Upper lobe of left lung (tissue), 6 donors: Measurements from ENCODE around the gene RCOR2. TPM values are rescaled to one million over a fixed set of nuclear protein-coding genes. Genes with fewer than 3 reads are reported as not detected.
A peak's percentile ranks its signal among the peaks of the same experiment; 100 is the strongest.

Experiments used
- ATAC-seq, 2 donors: fragments of 200-7000 bp; cut with Tn5 transposase; one replicate each; pipeline ENCODE4 v1.9.1; 2022; ENCODE audit warnings: mild to moderate bottlenecking in 2 of 2, moderate library complexity in 2 of 2; ENCODE audit not compliant: low FRiP score in 2 of 2
- DNase-seq, 2 donors: peaks; one replicate each; pipeline ENCODE4 v3.0.0-alpha.2; 2019 to 2020
- H3K27ac ChIP-seq, 4 donors: fragments of 200-600 bp; sonication (generic); one replicate each; pipeline ENCODE4 v1.5.1; 2016 to 2019
- H3K27me3 ChIP-seq, 4 donors: fragments of 200-600 bp; sonication (generic); one replicate each; pipeline ENCODE4 v1.5.1; 2017 to 2019
- H3K36me3 ChIP-seq, 4 donors: fragments of 200-600 bp; sonication (generic); one replicate each; pipeline ENCODE4 v1.5.1; 2016 to 2019
- H3K4me1 ChIP-seq, 4 donors: fragments of 200-600 bp; sonication (generic); one replicate each; pipeline ENCODE4 v1.5.1; 2018 to 2019
- H3K4me3 ChIP-seq, 4 donors: fragments of 200-600 bp; sonication (generic); one replicate each; pipeline ENCODE4 v1.5.1; 2017 to 2019; ENCODE audit warnings: mild to moderate bottlenecking in 2 of 4, moderate library complexity in 1 of 4
- H3K9me3 ChIP-seq, 4 donors: fragments of 200-600 bp; sonication (generic); one replicate each; pipeline ENCODE4 v1.5.1; 2018 to 2019
- CTCF ChIP-seq, 6 experiments: fragments of 450-650 bp in 4 of 6; fragments of 200-600 bp in 2 of 6; sonication (generic) in 2 of 6; IDR thresholded peaks; one replicate each; pipeline ENCODE4 v1.5.1; 2016 to 2019; ENCODE audit warnings: antibody characterized with exemption in 6 of 6
- EP300 ChIP-seq, 4 donors: sonication (generic); formaldehyde crosslinking; IDR thresholded peaks; one replicate each; pipeline ENCODE4 v1.5.1; 2017; ENCODE audit warnings: antibody characterized with exemption in 4 of 4, control low read depth in 2 of 4
- POLR2A ChIP-seq, 4 donors: fragments of 450-650 bp; IDR thresholded peaks; one replicate each; pipeline ENCODE4 v1.5.1; 2016 to 2017; ENCODE audit warnings: antibody characterized with exemption in 4 of 4, mild to moderate bottlenecking in 2 of 4
- POLR2AphosphoS5 ChIP-seq, 2 donors: sonication (generic); formaldehyde crosslinking; IDR thresholded peaks; one replicate each; pipeline ENCODE4 v1.5.1; 2017; ENCODE audit warnings: antibody characterized with exemption in 2 of 2
- WGBS, 2 donors: methylation state at CpG; one replicate each; pipeline ENCODE4 v1.1.5; 2017 to 2018; 5-methylcytosine and 5-hydroxymethylcytosine counted together
- total RNA-seq, 6 donors: library from RNA; depleted of rRNA in 4 of 6; stranded (reverse); fragments of >200 nt in 4 of 6; gene quantifications; one replicate each; pipeline versions ENCODE4 v1.1.0 to v1.2.1, GENCODE V29; 2016 to 2021
- donor health status: DM: no; HTN: no; CAD: no; lungs with moderate emphysema.
- donor health status: DM: no; HTN: yes; CAD: no; lungs with severe emphysema.

RCOR2 gene
- total RNA-seq, 6 donors from 2014 or later, result 0.14 to 0.40 TPM; not detected in 4

- DNase-seq (no peak), ATAC-seq (no peak)
- H3K4me3 ChIP-seq, result no peak overlapping the region
- H3K9me3 ChIP-seq, result no peaks in the 10 kb centered on the region
- 20 to 34% methylated on average over 3 of the region's 3 CpGs for WGBS, 2 donors
- no peak overlapping the region for H3K27ac ChIP-seq
- peaks cover 0 to 23% (median 19%) of the 10 kb centered on the region in 4 donors for H3K36me3 ChIP-seq
- TF ChIP-seq EP300 (IDR thresholded peaks at IDR 0.05), result no peak
- no peak for TF ChIP-seq CTCF (IDR thresholded peaks at IDR 0.05)
- no peaks in the 10 kb centered on the region for H3K27me3 ChIP-seq
- H3K4me1 ChIP-seq, result peaks cover 41 to 70% (median 54%) of the 10 kb centered on the region in 4 donors
Observed at GRCh38 chr11:63892228-63892627, 24.7 kb downstream of the RCOR2 start.

DNA sequence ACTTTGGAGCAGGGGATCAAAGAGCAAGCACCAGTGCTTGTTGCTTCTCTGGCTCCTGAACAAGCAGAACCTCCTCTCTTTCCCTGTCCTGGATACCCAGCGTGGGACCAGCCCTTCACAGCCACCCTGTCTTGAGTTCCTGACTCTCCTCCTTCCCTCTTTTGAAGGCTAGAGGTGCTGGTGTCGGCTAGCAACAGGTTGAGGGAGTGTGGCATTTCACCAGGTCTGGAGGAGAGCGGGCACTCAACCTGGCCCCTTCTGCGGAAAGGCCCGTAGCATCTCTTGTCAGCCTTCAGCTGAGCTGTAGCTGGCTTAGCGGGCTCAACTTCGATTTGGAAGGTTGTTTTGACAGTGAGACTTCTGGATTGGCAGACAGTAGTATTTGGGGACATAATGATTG, 26.6 kb downstream of the RCOR2 start:
- Histone ChIP-seq H3K27ac (peak overlapping the region in 2 of 4 donors; percentile 21 to 85), H3K36me3 (peaks cover 0 to 5% (median 2%) of the 10 kb centered on the region in 4 donors), H3K4me1 (peaks cover 44 to 68% (median 49%) of the 10 kb centered on the region in 4 donors), H3K9me3 (no peaks in the 10 kb centered on the region), H3K27me3 (no peaks in the 10 kb centered on the region), H3K4me3 (no peak overlapping the region)
- WGBS, 2 donors, result 70 to 87% methylated on average over 7 of the region's 7 CpGs
- no peak for ATAC-seq
- no peak for TF ChIP-seq POLR2AphosphoS5 (IDR thresholded peaks at IDR 0.05)
- no peak for TF ChIP-seq CTCF (IDR thresholded peaks at IDR 0.05)
- no peak for TF ChIP-seq POLR2A (IDR thresholded peaks at IDR 0.05)
- no peak for TF ChIP-seq EP300 (IDR thresholded peaks at IDR 0.05)
- no peak for DNase-seq

GRCh38 chr11:63889344-63889743, 27.6 kb downstream of the RCOR2 start:
- H3K27me3 ChIP-seq, result no peaks in the 10 kb centered on the region
- H3K4me3 ChIP-seq, result peak overlapping the region in 2 of 4 donors; percentile 43 to 44
- DNase-seq, result peak in 1 of 2 donors; percentile 50
- H3K27ac ChIP-seq, result peak overlapping the region; percentile 80 to 85 (median 82)
- peaks cover 0 to 3% (median 0%) of the 10 kb centered on the region in 4 donors for H3K36me3 ChIP-seq
- H3K4me1 ChIP-seq, result peaks cover 47 to 74% (median 54%) of the 10 kb centered on the region in 4 donors
- no peak for ATAC-seq
- no peaks in the 10 kb centered on the region for H3K9me3 ChIP-seq
- TF ChIP-seq CTCF (IDR thresholded peaks at IDR 0.05), result no peak
- TF ChIP-seq POLR2A (IDR thresholded peaks at IDR 0.05), result no peak
- no peak for TF ChIP-seq EP300 (IDR thresholded peaks at IDR 0.05)
- no peak for TF ChIP-seq POLR2AphosphoS5 (IDR thresholded peaks at IDR 0.05)
- 54 to 81% methylated on average over 5 to 6 of the region's 6 CpGs for WGBS, 2 donors

GRCh38 chr11:63888170-63889086, 28.5 kb downstream of the RCOR2 start:
- Histone ChIP-seq H3K9me3 (no peaks in the 10 kb centered on the region), H3K36me3 (peaks cover 0 to 3% (median 0%) of the 10 kb centered on the region in 4 donors), H3K4me3 (peak overlapping the region in 3 of 4 donors; percentile 25 to 44 (median 43)), H3K4me1 (peaks cover 50 to 83% (median 63%) of the 10 kb centered on the region in 4 donors), H3K27me3 (no peaks in the 10 kb centered on the region), H3K27ac (peak overlapping the region; percentile 80 to 85 (median 82))
- peak in 1 of 2 donors; percentile 90 for DNase-seq
- 20 to 31% methylated on average over 23 of the region's 25 CpGs for WGBS, 2 donors
- TF ChIP-seq EP300 (IDR thresholded peaks at IDR 0.05) (no peak), CTCF (IDR thresholded peaks at IDR 0.05) (peak in 2 of 6 experiments; percentile 9 to 16), POLR2A (IDR thresholded peaks at IDR 0.05) (peak in 1 of 4 donors; percentile 38), POLR2AphosphoS5 (IDR thresholded peaks at IDR 0.05) (peak; percentile 32 to 39)
- ATAC-seq, result peak; percentile 81 to 86
